SJCRH30 (cell line): ENCODE measurements around the gene MYO3A. TPM values are rescaled to one million over a fixed set of nuclear protein-coding genes. Genes with fewer than 3 reads are reported as not detected.
"Not testable (repeated sequence)": the region's sequence is repeated elsewhere in the genome, so short reads cannot be mapped to it uniquely, and the experiment has no call there.

Source experiments
- DNase-seq, 2 experiments: peaks; one replicate each; pipeline ENCODE4 v3.0.0-alpha.2; 2015 to 2020
- H3K27ac ChIP-seq: fragments of 250-450 bp; sonication (Bioruptor Pico); 2 replicates; pipeline ENCODE4 v1.5.1; 2020; ENCODE audit warnings: mild to moderate bottlenecking, moderate library complexity
- H3K27me3 ChIP-seq: fragments of 250-450 bp; sonication (Bioruptor Pico); 2 replicates; pipeline ENCODE4 v1.5.1; 2020; ENCODE audit warnings: mild to moderate bottlenecking, moderate library complexity
- H3K36me3 ChIP-seq: fragments of 250-450 bp; sonication (Bioruptor Pico); 2 replicates; pipeline ENCODE4 v1.5.1; 2020; ENCODE audit warnings: mild to moderate bottlenecking, moderate library complexity
- H3K4me1 ChIP-seq: fragments of 250-450 bp; sonication (Bioruptor Pico); 2 replicates; pipeline ENCODE4 v1.5.1; 2020; ENCODE audit warnings: mild to moderate bottlenecking, moderate library complexity
- H3K4me3 ChIP-seq: fragments of 250-450 bp; sonication (Bioruptor Pico); 2 replicates; pipeline ENCODE4 v1.5.1; 2020; ENCODE audit warnings: mild to moderate bottlenecking, moderate library complexity
- H3K9me3 ChIP-seq: fragments of 250-450 bp; sonication (Bioruptor Pico); replicated peaks from 2 replicates; pipeline ENCODE4 v1.5.1; 2020; ENCODE audit warnings: mild to moderate bottlenecking, moderate library complexity
- total RNA-seq: library from RNA; depleted of rRNA; stranded (reverse); fragments of >200 nt; shearing (Covaris generic); gene quantifications from 2 replicates; pipeline ENCODE4 v1.2.3, GENCODE V29; 2014

The MYO3A gene
- total RNA-seq, 1 experiment from 2014 or later, result not detected

DNA sequence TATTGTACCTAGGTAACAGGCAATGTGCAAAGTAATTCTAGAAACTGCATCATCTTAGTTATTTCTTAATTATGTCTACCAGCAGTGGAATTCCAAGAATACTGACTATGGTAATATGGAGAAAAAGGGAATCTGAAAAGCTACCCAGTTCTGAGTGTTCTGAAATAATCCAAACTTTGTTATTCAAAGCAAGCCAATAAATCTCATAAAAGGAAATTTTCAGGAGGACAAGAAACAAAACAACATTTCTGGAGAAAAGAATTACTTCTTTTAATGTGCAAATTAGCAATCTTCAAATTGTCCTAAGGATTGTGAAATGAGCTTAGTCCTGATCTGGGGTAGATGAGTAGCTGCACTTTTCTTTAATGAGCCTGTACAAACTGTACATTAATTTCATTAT lies 88.8 kb downstream of the MYO3A start:
- H3K27me3 ChIP-seq, result no peaks in the 10 kb centered on the region
- H3K9me3 ChIP-seq, result no peaks in the 10 kb centered on the region
- no peak overlapping the region for H3K4me3 ChIP-seq
- no peaks in the 10 kb centered on the region for H3K36me3 ChIP-seq
- no peak for DNase-seq
- no peak overlapping the region for H3K27ac ChIP-seq
- no peaks in the 10 kb centered on the region for H3K4me1 ChIP-seq

- Histone ChIP-seq H3K27me3 (no peaks in the 10 kb centered on the region), H3K27ac (no peak overlapping the region), H3K4me3 (no peak overlapping the region)
These were observed 90.3 kb downstream of the MYO3A start for GRCh38 chr10:26024303-26024702.

DNA sequence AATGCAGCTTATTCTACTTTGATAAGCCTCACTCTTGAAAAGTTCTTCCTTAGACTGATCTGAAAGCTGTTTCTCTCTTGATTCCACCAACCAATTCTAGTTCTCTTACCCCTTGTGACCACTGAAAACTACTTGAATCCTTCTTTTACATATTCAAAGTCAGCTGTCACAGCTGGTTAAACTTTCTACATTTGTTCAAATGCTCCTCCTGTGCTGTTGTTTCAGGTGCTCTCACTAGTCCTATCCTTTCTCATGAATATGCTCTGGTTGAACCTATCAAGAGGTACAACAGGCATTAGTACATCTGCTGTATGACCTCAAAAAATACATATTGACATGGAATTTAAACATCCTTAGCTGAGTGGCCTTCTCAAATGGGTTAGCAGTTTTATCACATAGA lies 91.5 kb downstream of the MYO3A start:
- Histone ChIP-seq H3K4me3 (no peak overlapping the region), H3K27ac (no peak overlapping the region), H3K9me3 (no peaks in the 10 kb centered on the region), H3K4me1 (no peaks in the 10 kb centered on the region), H3K27me3 (no peaks in the 10 kb centered on the region), H3K36me3 (no peaks in the 10 kb centered on the region)
- no peak for DNase-seq

More at GRCh38 chr10:26024303-26024702, 90.3 kb downstream of the MYO3A start:
- Histone ChIP-seq H3K9me3 (no peaks in the 10 kb centered on the region), H3K4me1 (no peaks in the 10 kb centered on the region), H3K36me3 (no peaks in the 10 kb centered on the region)
- DNase-seq, result no peak

DNA sequence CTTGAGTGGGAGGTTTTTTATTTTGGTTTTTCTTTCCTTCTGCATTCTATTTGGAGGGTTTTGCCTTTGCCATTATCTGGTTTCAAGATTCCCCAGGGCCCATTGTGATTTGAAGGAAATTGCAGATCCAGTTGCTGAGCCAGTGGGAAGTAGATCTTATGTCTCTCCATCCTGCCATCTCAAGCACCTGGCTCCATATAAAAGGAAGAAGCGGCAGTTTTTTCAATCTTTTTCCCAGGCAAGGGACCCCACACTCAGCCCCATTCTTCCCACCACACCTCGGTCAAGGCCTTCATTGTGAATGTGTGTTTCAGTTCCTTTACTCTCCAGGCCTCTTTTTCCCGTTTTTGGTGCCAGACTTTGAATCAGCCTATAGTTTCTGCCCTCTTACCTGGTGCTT lies 95.8 kb downstream of the MYO3A start:
- H3K4me1 ChIP-seq, result no peaks in the 10 kb centered on the region
- no peaks in the 10 kb centered on the region for H3K36me3 ChIP-seq
- no peak overlapping the region for H3K4me3 ChIP-seq
- no peaks in the 10 kb centered on the region for H3K9me3 ChIP-seq
- H3K27ac ChIP-seq, result no peak overlapping the region
- no peaks in the 10 kb centered on the region for H3K27me3 ChIP-seq
- DNase-seq, result no peak

- DNase-seq, result no peak
- no peak overlapping the region for H3K27ac ChIP-seq
- no peaks in the 10 kb centered on the region for H3K9me3 ChIP-seq
- H3K4me3 ChIP-seq, result no peak overlapping the region
- no peaks in the 10 kb centered on the region for H3K36me3 ChIP-seq
- H3K4me1 ChIP-seq, result no peaks in the 10 kb centered on the region
- peaks cover 4% of the 10 kb centered on the region for H3K27me3 ChIP-seq
These were observed 97.3 kb downstream of the MYO3A start for GRCh38 chr10:26031300-26031699.

DNA sequence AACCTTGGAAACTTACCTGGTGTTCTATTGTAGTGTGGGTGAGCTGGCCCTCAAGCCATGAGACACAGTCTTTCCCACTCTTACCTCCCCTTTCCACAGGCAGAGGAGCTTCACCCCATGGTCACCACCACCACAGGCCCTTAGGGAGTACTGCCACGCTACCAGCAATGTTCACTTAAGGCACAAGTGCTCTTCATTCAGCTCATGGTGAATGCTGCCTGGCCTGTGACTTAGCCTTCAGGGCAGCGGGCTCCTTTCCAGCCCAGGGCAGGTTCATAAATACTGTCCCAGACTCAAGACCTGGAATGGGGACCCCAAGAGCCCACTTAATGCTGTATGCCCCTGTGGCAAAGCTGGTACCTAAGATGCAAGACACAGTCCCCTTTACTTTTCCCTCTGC lies 109.4 kb downstream of the MYO3A start:
- no peak overlapping the region for H3K4me3 ChIP-seq
- DNase-seq, result no peak
- H3K4me1 ChIP-seq, result no peaks in the 10 kb centered on the region
- H3K36me3 ChIP-seq, result no peaks in the 10 kb centered on the region
- H3K27me3 ChIP-seq, result no peaks in the 10 kb centered on the region; the same call in 1 of the 2 replicates
- H3K9me3 ChIP-seq, result no peaks in the 10 kb centered on the region
- no peak overlapping the region for H3K27ac ChIP-seq

DNA sequence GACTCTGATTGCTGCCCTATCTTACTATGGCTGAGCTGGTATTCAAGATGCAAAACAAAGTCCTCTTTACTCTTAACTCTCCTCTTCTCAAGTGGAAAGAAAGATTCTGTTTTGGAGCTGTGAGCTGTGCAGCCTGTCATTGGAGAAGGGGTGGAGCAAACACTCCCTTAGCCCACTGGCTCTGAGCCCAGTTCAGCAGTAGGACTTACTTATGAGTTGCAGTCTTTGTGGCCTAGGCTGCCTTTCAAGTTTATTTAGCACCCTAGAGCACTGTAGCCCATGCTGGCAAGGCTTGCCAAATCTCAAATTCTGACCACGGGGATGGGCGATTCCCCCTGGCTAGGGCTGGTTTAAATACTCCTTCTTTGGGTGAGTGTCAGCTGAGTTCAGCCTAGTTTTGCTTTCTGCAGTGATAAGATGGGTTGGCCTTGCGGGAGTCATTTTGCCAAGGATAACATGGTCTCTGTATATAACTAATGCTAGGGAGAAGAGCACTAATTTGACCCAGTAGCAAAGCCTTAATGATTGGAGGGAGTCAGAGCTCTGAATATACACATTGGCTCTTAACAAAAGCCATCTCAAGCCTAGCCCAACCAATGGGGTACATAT lies 110.2 kb downstream of the MYO3A start:
- Histone ChIP-seq H3K27me3 (no peaks in the 10 kb centered on the region; the same call in 1 of the 2 replicates), H3K4me1 (no peaks in the 10 kb centered on the region), H3K9me3 (no peaks in the 10 kb centered on the region), H3K27ac (no peak overlapping the region), H3K36me3 (no peaks in the 10 kb centered on the region), H3K4me3 (no peak overlapping the region)
- peak in 1 of 2 experiments; percentile 11 for DNase-seq

- no peak overlapping the region for H3K4me3 ChIP-seq
- no peaks in the 10 kb centered on the region for H3K36me3 ChIP-seq
- no peak for DNase-seq
- H3K27ac ChIP-seq, result no peak overlapping the region
- no peaks in the 10 kb centered on the region for H3K4me1 ChIP-seq
- no peaks in the 10 kb centered on the region for H3K9me3 ChIP-seq
- peaks cover 6% of the 10 kb centered on the region; the same call in 1 of the 2 replicates for H3K27me3 ChIP-seq
These were observed 112.2 kb downstream of the MYO3A start for GRCh38 chr10:26046073-26046700.

GRCh38 chr10:26048756-26049155 lies 114.7 kb downstream of the MYO3A start:
- Histone ChIP-seq H3K27me3 (peaks cover 6% of the 10 kb centered on the region), H3K4me1 (no peaks in the 10 kb centered on the region), H3K36me3 (no peaks in the 10 kb centered on the region), H3K27ac (no peak overlapping the region), H3K4me3 (no peak overlapping the region), H3K9me3 (no peaks in the 10 kb centered on the region)
- DNase-seq, result no peak

- Histone ChIP-seq H3K27ac (no peak overlapping the region), H3K36me3 (no peaks in the 10 kb centered on the region)
- no peak for DNase-seq
These were observed 118.3 kb downstream of the MYO3A start for GRCh38 chr10:26052326-26052725.

DNA sequence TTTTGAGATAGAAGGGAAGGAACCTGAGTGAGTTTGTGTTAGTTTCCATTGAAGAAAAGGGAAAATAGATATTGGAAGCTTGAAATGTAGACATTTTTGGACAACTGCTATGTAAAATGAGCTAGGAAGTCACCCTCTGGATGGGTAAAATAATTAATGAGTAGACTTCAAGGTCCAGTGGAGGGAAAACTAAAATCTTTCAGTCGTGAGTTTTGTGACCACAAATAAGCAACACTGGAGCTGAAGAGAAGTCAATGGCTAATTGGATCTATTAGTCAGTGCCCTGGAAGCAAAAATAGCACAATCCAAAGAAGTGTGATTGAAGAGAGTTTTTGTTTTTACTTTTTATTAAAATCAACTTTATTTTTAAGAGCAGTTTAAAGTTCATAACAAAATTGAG lies 123.4 kb downstream of the MYO3A start:
- Histone ChIP-seq H3K27ac (no peak overlapping the region), H3K27me3 (no peaks in the 10 kb centered on the region; the same call in 1 of the 2 replicates), H3K36me3 (no peaks in the 10 kb centered on the region), H3K4me3 (no peak overlapping the region), H3K9me3 (no peaks in the 10 kb centered on the region), H3K4me1 (no peaks in the 10 kb centered on the region)
- no peak for DNase-seq

More at GRCh38 chr10:26052326-26052725, 118.3 kb downstream of the MYO3A start:
- Histone ChIP-seq H3K9me3 (no peaks in the 10 kb centered on the region), H3K4me1 (no peaks in the 10 kb centered on the region), H3K4me3 (no peak overlapping the region), H3K27me3 (peaks cover 6% of the 10 kb centered on the region)

DNA sequence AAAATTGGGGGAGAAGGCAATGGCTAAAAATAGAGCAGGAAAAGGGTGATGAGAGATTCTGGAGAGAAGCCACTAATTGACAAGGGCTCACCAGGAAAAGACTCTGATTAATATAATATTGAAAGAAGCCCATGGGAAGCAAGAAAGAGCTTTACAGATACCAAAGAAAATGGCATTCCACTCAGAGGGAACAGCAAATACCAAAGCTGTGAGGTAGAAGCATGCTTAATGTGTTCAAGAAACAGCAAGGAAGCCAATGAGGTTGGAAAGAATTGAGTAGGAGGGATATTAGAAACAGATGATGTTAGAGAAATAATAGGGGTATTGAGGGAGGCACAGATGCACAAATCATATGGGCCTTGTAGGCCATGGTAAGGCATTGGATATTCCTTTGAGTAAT lies 130.1 kb downstream of the MYO3A start:
- H3K4me3 ChIP-seq, result no peak overlapping the region
- no peaks in the 10 kb centered on the region for H3K9me3 ChIP-seq
- DNase-seq, result no peak
- H3K4me1 ChIP-seq, result no peaks in the 10 kb centered on the region
- H3K27ac ChIP-seq, result no peak overlapping the region
- H3K27me3 ChIP-seq, result peaks cover 10% of the 10 kb centered on the region
- no peaks in the 10 kb centered on the region for H3K36me3 ChIP-seq

DNA sequence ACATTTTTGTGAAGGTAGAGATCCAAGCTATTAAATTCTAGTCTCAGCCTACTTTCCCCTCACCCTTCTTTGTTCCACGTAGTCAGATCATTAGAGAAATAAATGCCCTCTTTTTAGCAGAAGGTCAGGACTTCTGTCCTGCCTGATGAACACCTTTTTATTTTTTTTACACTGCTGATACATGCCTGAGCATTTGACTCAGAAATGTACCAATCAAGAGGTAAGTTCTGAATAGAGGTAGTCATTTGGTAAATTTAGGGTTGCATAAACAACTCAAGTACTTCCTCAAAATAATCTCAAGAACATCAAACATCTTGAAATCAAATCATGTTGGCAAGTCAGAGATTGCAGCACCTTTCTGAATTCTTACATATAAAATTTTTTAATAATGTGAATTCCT lies 133.7 kb downstream of the MYO3A start:
- Histone ChIP-seq H3K4me3 (no peak overlapping the region), H3K4me1 (no peaks in the 10 kb centered on the region), H3K27me3 (peaks cover 17% of the 10 kb centered on the region), H3K9me3 (no peaks in the 10 kb centered on the region), H3K36me3 (no peaks in the 10 kb centered on the region), H3K27ac (no peak overlapping the region)
- no peak for DNase-seq

- H3K27me3 ChIP-seq, result peaks cover 11% of the 10 kb centered on the region
- H3K36me3 ChIP-seq, H3K4me3 ChIP-seq, H3K27ac ChIP-seq, H3K4me1 ChIP-seq, DNase-seq, H3K9me3 ChIP-seq: not testable (repeated sequence)
These were observed 146.9 kb downstream of the MYO3A start for GRCh38 chr10:26080971-26081370.

GRCh38 chr10:26081459-26081858 lies 147.4 kb downstream of the MYO3A start:
- H3K4me3 ChIP-seq, result no peak overlapping the region
- no peak for DNase-seq

GRCh38 chr10:26085549-26085948 lies 151.5 kb downstream of the MYO3A start:
- DNase-seq, result no peak
- H3K4me3 ChIP-seq, result no peak overlapping the region
- H3K27ac ChIP-seq, result no peak overlapping the region
- H3K4me1 ChIP-seq, result no peaks in the 10 kb centered on the region
- H3K27me3 ChIP-seq, result peaks cover 8% of the 10 kb centered on the region
- H3K36me3 ChIP-seq, result no peaks in the 10 kb centered on the region
- no peaks in the 10 kb centered on the region for H3K9me3 ChIP-seq

More at GRCh38 chr10:26081459-26081858, 147.4 kb downstream of the MYO3A start:
- H3K27me3 ChIP-seq, result peaks cover 11% of the 10 kb centered on the region
- no peaks in the 10 kb centered on the region for H3K36me3 ChIP-seq
- no peaks in the 10 kb centered on the region for H3K9me3 ChIP-seq
- no peak overlapping the region for H3K27ac ChIP-seq
- no peaks in the 10 kb centered on the region for H3K4me1 ChIP-seq
